HCT116 (cell line): ENCODE results near the gene DNMT3L. TPM values are rescaled to one million over a fixed set of nuclear protein-coding genes. Genes with fewer than 3 reads are reported as not detected.

ENCODE experiments used
- ATAC-seq: fragments of 200-7000 bp; cut with Tn5 transposase; 2 replicates; pipeline ENCODE4 v1.9.1; 2020; ENCODE audit warnings: mild to moderate bottlenecking, moderate library complexity
- BruUV-seq: library from RNA; stranded (reverse); fragments of 400-500 nt; replicated peaks from 2 replicates; lab custom pipeline; 2021; lab: Mats Ljungman, UMichigan
- CTCF ChIA-PET: fragments of 300-600 bp; sonication (Branson Sonifier 250); formaldehyde crosslinking; loops from one replicate; lab custom pipeline; 2021; ENCODE audit warnings: antibody characterized with exemption; lab: Charles Lee
- POLR2A ChIA-PET: fragments of 300-600, 350-600 bp; sonication (Branson Sonifier 250); formaldehyde crosslinking; loops from one replicate; lab custom pipeline; 2021; ENCODE audit warnings: antibody characterized with exemption; lab: Charles Lee
- RAD21 ChIA-PET, 2 experiments: fragments of 300-600 bp; sonication (Branson Sonifier 250); formaldehyde crosslinking; loops; one replicate each; lab custom pipeline; 2023; ENCODE audit warnings: low total read pairs in 2 of 2; ENCODE audit not compliant: uncharacterized antibody in 2 of 2, unreplicated experiment in 2 of 2, low non-redundant PET in 1 of 2; lab: Charles Lee
- DNase-seq: peaks from one replicate; pipeline ENCODE4 v3.0.0-alpha.2; 2010; ENCODE audit warnings: low read depth, low spot score
- H2AFZ ChIP-seq: fragments of 200-600 bp; shearing (Covaris generic), sonication (generic); 2 replicates; pipeline ENCODE4 v1.6.1; 2017; ENCODE audit warnings: low read depth, mixed run types, mixed read lengths, antibody characterized with exemption, low read length; ENCODE audit not compliant: poor library complexity, severe bottlenecking
- H3K27ac ChIP-seq: 2 replicates; pipeline ENCODE4 v1.5.1; 2012; ENCODE audit warnings: low read depth, low read length
- H3K27me3 ChIP-seq: fragments of 200-600 bp; sonication (generic); 2 replicates; pipeline ENCODE4 v1.6.1; 2016; ENCODE audit warnings: mixed run types, low read length, mixed read lengths; ENCODE audit not compliant: insufficient read depth
- H3K36me3 ChIP-seq, 2 experiments: fragments of 200-500 bp in 1 of 2; fragments of 200-600 bp in 1 of 2; sonication (Bioruptor generic) in 1 of 2; sonication (generic) in 1 of 2; 2 replicates each; pipeline versions ENCODE4 v1.5.1 to v1.6.1; 2014 to 2016; ENCODE audit warnings: low read length in 2 of 2, inconsistent platforms in 1 of 2, mixed read lengths in 1 of 2, mixed run types in 1 of 2; ENCODE audit not compliant: insufficient read depth in 2 of 2, control insufficient read depth in 1 of 2
- H3K4me1 ChIP-seq, 2 experiments: fragments of 200-600 bp in 1 of 2; sonication (generic) in 1 of 2; 2 replicates each; pipeline versions ENCODE4 v1.5.1 to v1.6.1; 2012 to 2017; ENCODE audit warnings: low read length in 2 of 2, inconsistent platforms in 1 of 2, mild to moderate bottlenecking in 1 of 2, mixed read lengths in 1 of 2, mixed run types in 1 of 2, moderate library complexity in 1 of 2; ENCODE audit not compliant: insufficient read depth in 2 of 2, control insufficient read depth in 1 of 2
- H3K4me2 ChIP-seq: fragments of 200-600 bp; sonication (generic); 2 replicates; pipeline ENCODE4 v1.6.1; 2017; ENCODE audit warnings: mixed run types, low read length, mixed read lengths
- H3K4me3 ChIP-seq, 2 experiments: fragments of 200-600 bp in 1 of 2; sonication (generic) in 1 of 2; replicated peaks in 1 of 2; 2 replicates each; pipeline ENCODE4 v1.5.1; 2011 to 2016; ENCODE audit warnings: low read length in 2 of 2, control low read depth in 1 of 2, low read depth in 1 of 2, mild to moderate bottlenecking in 1 of 2, mixed read lengths in 1 of 2, mixed run types in 1 of 2
- H3K79me2 ChIP-seq: fragments of 200-600 bp; sonication (generic); 2 replicates; pipeline ENCODE4 v1.6.1; 2017; ENCODE audit warnings: mild to moderate bottlenecking, mixed run types, low read length, moderate library complexity, mixed read lengths; ENCODE audit not compliant: insufficient read depth
- H3K9ac ChIP-seq: fragments of 200-600 bp; sonication (generic); 2 replicates; pipeline ENCODE4 v1.6.1; 2016; ENCODE audit warnings: low read length, mixed read lengths
- H3K9me2 ChIP-seq: fragments of 200-600 bp; sonication (generic), shearing (Covaris generic); 2 replicates; pipeline ENCODE4 v1.6.1; 2017; ENCODE audit warnings: mixed run types, mild to moderate bottlenecking, moderate library complexity; ENCODE audit not compliant: insufficient read depth
- H3K9me3 ChIP-seq, 2 experiments: fragments of 200-500 bp in 1 of 2; fragments of 200-600 bp in 1 of 2; sonication (Bioruptor generic) in 1 of 2; sonication (generic) in 1 of 2; 2 replicates each; pipeline ENCODE4 v1.6.1; 2014 to 2017; ENCODE audit warnings: low read length in 2 of 2, mixed read lengths in 2 of 2, inconsistent platforms in 1 of 2, low read depth in 1 of 2, mild to moderate bottlenecking in 1 of 2, mixed run types in 1 of 2, moderate library complexity in 1 of 2; ENCODE audit not compliant: control insufficient read depth in 1 of 2, insufficient read depth in 1 of 2
- H4K20me1 ChIP-seq: fragments of 200-600 bp; sonication (generic), shearing (Covaris generic); 2 replicates; pipeline ENCODE4 v1.6.1; 2017; ENCODE audit warnings: mixed run types, mild to moderate bottlenecking, moderate library complexity; ENCODE audit not compliant: insufficient read depth
- EZH2phosphoT487 ChIP-seq: fragments of 200-600 bp; IDR thresholded peaks from 2 replicates; pipeline ENCODE4 v1.6.1; 2018; ENCODE audit warnings: antibody characterized with exemption, borderline replicate concordance
- SIN3A ChIP-seq: IDR thresholded peaks from 2 replicates; pipeline ENCODE4 v1.6.1; 2012; ENCODE audit warnings: low read depth
- SRF ChIP-seq: IDR thresholded peaks from 2 replicates; pipeline ENCODE4 v1.6.1; 2012; ENCODE audit warnings: low read depth
- intact Hi-C: fragments of 100-400 bp; cut with micrococcal nuclease; formaldehyde crosslinking; loops from 2 replicates; pipeline ENCODE4 v1.10.0; 2022
- total RNA-seq: library from RNA; stranded (reverse); gene quantifications from one replicate; pipeline ENCODE4 v1.2.1, GENCODE V29; 2021; ENCODE audit not compliant: unreplicated experiment
- TF ChIP-seq, protein P1 (sequence below), 3 experiments: fragments of 200-600 bp in 1 of 3; sonication (generic) in 1 of 3; IDR thresholded peaks in 2 of 3; conservative IDR thresholded peaks in 1 of 3; 2 replicates each; pipeline ENCODE4 v1.5.1; 2012 to 2017; ENCODE audit warnings: low read depth in 2 of 3, low read length in 2 of 3, antibody characterized with exemption in 1 of 3, borderline replicate concordance in 1 of 3, control low read depth in 1 of 3, mild to moderate bottlenecking in 1 of 3, mixed read lengths in 1 of 3, mixed run types in 1 of 3, moderate library complexity in 1 of 3; ENCODE audit not compliant: insufficient read depth in 1 of 3
- TF ChIP-seq, protein P2 (sequence below): IDR thresholded peaks from 2 replicates; pipeline ENCODE4 v1.6.1; 2011; ENCODE audit warnings: mild to moderate bottlenecking, low read length, moderate library complexity; ENCODE audit not compliant: insufficient replicate concordance; ENCODE audit errors: extremely low read depth
- TF ChIP-seq, protein P3 (sequence below): IDR thresholded peaks from 2 replicates; pipeline ENCODE4 v1.6.1; 2012; ENCODE audit warnings: low read depth

Gene DNMT3L
- total RNA-seq, 1 experiment from 2014 or later = not detected

DNA sequence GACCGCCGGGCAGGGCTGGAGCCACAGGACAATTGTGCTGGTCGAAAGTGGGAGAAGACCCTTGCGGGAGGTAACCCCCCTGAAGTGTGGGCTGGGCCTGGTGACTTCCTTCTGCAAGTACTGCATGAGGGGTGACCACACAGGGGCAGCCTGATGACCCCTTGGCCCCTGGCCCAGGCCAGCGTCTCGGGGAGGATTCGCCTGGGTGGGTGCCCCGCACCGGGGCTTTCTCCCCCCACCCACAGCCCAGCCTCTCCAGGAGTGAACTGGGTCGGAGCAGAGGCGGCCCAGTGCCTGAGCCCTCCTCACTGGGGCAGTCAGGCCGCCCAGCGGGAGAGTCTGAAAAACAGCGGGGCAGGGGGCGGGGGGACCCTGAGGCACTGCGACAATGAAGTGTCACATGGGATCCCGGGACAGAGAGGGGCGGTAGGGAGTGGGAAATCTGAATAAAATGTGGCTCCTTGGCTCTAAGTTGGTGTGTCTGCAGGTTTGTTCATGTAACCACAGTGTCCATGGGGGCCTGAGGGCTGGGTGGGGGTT, 1.6 kb upstream of the DNMT3L start:
- H3K9me2 ChIP-seq = no peaks in the 10 kb centered on the region
- RAD21 ChIA-PET = no interaction called here
- no peaks in the 10 kb centered on the region for H3K79me2 ChIP-seq
- no peaks in the 10 kb centered on the region for H3K9me3 ChIP-seq
- H3K4me3 ChIP-seq = no peak overlapping the region
- no peak for ATAC-seq
- POLR2A ChIA-PET = no interaction called here
- H3K4me2 ChIP-seq = no peak overlapping the region
- BruUV-seq = no TSS peak
- no peak for DNase-seq
- no peaks in the 10 kb centered on the region for H4K20me1 ChIP-seq
- intact Hi-C loops = no loop called here
- H2AFZ ChIP-seq = no peak overlapping the region
- no peaks in the 10 kb centered on the region for H3K36me3 ChIP-seq
- no peak for TF ChIP-seq SIN3A
- TF ChIP-seq, protein P1, sequence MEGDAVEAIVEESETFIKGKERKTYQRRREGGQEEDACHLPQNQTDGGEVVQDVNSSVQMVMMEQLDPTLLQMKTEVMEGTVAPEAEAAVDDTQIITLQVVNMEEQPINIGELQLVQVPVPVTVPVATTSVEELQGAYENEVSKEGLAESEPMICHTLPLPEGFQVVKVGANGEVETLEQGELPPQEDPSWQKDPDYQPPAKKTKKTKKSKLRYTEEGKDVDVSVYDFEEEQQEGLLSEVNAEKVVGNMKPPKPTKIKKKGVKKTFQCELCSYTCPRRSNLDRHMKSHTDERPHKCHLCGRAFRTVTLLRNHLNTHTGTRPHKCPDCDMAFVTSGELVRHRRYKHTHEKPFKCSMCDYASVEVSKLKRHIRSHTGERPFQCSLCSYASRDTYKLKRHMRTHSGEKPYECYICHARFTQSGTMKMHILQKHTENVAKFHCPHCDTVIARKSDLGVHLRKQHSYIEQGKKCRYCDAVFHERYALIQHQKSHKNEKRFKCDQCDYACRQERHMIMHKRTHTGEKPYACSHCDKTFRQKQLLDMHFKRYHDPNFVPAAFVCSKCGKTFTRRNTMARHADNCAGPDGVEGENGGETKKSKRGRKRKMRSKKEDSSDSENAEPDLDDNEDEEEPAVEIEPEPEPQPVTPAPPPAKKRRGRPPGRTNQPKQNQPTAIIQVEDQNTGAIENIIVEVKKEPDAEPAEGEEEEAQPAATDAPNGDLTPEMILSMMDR (IDR thresholded peaks at IDR 0.05 in 2 of 3, conservative IDR thresholded peaks at IDR 0.05 in 1 of 3; ENCODE audit: borderline replicate concordance in 1 of 3, insufficient read depth in 1 of 3, low read depth in 2 of 3, low read length in 2 of 3) = no peak
- no peak for TF ChIP-seq EZH2phosphoT487
- TF ChIP-seq, protein P2, sequence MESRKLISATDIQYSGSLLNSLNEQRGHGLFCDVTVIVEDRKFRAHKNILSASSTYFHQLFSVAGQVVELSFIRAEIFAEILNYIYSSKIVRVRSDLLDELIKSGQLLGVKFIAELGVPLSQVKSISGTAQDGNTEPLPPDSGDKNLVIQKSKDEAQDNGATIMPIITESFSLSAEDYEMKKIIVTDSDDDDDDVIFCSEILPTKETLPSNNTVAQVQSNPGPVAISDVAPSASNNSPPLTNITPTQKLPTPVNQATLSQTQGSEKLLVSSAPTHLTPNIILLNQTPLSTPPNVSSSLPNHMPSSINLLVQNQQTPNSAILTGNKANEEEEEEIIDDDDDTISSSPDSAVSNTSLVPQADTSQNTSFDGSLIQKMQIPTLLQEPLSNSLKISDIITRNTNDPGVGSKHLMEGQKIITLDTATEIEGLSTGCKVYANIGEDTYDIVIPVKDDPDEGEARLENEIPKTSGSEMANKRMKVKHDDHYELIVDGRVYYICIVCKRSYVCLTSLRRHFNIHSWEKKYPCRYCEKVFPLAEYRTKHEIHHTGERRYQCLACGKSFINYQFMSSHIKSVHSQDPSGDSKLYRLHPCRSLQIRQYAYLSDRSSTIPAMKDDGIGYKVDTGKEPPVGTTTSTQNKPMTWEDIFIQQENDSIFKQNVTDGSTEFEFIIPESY = no peak
- TF ChIP-seq, protein P3, sequence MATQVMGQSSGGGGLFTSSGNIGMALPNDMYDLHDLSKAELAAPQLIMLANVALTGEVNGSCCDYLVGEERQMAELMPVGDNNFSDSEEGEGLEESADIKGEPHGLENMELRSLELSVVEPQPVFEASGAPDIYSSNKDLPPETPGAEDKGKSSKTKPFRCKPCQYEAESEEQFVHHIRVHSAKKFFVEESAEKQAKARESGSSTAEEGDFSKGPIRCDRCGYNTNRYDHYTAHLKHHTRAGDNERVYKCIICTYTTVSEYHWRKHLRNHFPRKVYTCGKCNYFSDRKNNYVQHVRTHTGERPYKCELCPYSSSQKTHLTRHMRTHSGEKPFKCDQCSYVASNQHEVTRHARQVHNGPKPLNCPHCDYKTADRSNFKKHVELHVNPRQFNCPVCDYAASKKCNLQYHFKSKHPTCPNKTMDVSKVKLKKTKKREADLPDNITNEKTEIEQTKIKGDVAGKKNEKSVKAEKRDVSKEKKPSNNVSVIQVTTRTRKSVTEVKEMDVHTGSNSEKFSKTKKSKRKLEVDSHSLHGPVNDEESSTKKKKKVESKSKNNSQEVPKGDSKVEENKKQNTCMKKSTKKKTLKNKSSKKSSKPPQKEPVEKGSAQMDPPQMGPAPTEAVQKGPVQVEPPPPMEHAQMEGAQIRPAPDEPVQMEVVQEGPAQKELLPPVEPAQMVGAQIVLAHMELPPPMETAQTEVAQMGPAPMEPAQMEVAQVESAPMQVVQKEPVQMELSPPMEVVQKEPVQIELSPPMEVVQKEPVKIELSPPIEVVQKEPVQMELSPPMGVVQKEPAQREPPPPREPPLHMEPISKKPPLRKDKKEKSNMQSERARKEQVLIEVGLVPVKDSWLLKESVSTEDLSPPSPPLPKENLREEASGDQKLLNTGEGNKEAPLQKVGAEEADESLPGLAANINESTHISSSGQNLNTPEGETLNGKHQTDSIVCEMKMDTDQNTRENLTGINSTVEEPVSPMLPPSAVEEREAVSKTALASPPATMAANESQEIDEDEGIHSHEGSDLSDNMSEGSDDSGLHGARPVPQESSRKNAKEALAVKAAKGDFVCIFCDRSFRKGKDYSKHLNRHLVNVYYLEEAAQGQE = no peak
- TF ChIP-seq SRF = no peak
- H3K27ac ChIP-seq = no peak overlapping the region
- no peaks in the 10 kb centered on the region for H3K27me3 ChIP-seq
- no peak overlapping the region for H3K9ac ChIP-seq
- H3K4me1 ChIP-seq = no peaks in the 10 kb centered on the region
- CTCF ChIA-PET = interaction anchor here (0.7 kb wide), 1 partner anchor 34 kb away, joined by 4 read pairs; no protein-coding TSS in a partner anchor
